ENCODE data around the gene MSI2. TPM values are rescaled to one million over a fixed set of nuclear protein-coding genes. Genes with fewer than 3 reads are reported as not detected.

Gene MSI2
- total and polyA plus RNA-seq, 2 experiments from 2014 or later, result 15.7 to 76.4 TPM

GRCh38 chr17:57730026-57730701 is 473.8 kb downstream of the MSI2 start:
- Histone ChIP-seq H3K4me3 (no peak overlapping the region), H3K27me3 (peaks cover 7% of the 10 kb centered on the region), H3K4me1 (ENCODE audit: low read depth) (no peaks in the 10 kb centered on the region), H3K27ac (no peak overlapping the region), H3K9me3 (ENCODE audit: low read depth) (no peaks in the 10 kb centered on the region), H3K36me3 (no peaks in the 10 kb centered on the region)
- no peak for DNase-seq (ENCODE audit: low read depth in 1 of 2, low spot score in 1 of 2)
- no peak for TF ChIP-seq CTCF (IDR thresholded peaks at IDR 0.05; ENCODE audit: low read depth, low read length)

GRCh38 chr17:57732062-57732461 is 475.7 kb downstream of the MSI2 start:
- TF ChIP-seq CTCF (IDR thresholded peaks at IDR 0.05; ENCODE audit: low read depth, low read length), result no peak
- Histone ChIP-seq H3K9me3 (ENCODE audit: low read depth) (no peaks in the 10 kb centered on the region), H3K4me1 (ENCODE audit: low read depth) (no peaks in the 10 kb centered on the region), H3K27me3 (peaks cover 3% of the 10 kb centered on the region), H3K27ac (no peak overlapping the region), H3K4me3 (no peak overlapping the region), H3K36me3 (no peaks in the 10 kb centered on the region)
- no peak for DNase-seq (ENCODE audit: low read depth in 1 of 2, low spot score in 1 of 2)

- Histone ChIP-seq H3K36me3 (no peaks in the 10 kb centered on the region), H3K27ac (no peak overlapping the region), H3K4me1 (ENCODE audit: low read depth) (no peaks in the 10 kb centered on the region), H3K4me3 (no peak overlapping the region), H3K27me3 (peaks cover 3% of the 10 kb centered on the region), H3K9me3 (ENCODE audit: low read depth) (no peaks in the 10 kb centered on the region)
- DNase-seq (ENCODE audit: low read depth in 1 of 2, low spot score in 1 of 2), result no peak
- no peak for TF ChIP-seq CTCF (IDR thresholded peaks at IDR 0.05; ENCODE audit: low read depth, low read length)
These were observed 476.8 kb downstream of the MSI2 start for GRCh38 chr17:57733085-57733484.

Other genes with a start within 250 kb of the MSI2 start
- 65.4 and 81.4 TPM in 2 replicates for gene AKAP1, start 171.3 kb upstream of the MSI2 start, total RNA-seq
- 35.3 and 56.6 TPM in 2 replicates for gene AKAP1, start 171.3 kb upstream of the MSI2 start, polyA plus RNA-seq